Measurements from ENCODE around the gene SEMA6B.

Gene SEMA6B

GRCh38 chr19:4517451-4518057, 41.9 kb downstream of the SEMA6B start:
- Histone ChIP-seq H4K20me1 (ENCODE audit: insufficient read depth, low read length) (no peaks in the 10 kb centered on the region), H3K36me3 (replicated peaks; ENCODE audit: low read depth, low read length) (no peaks in the 10 kb centered on the region), H3K79me2 (ENCODE audit: low read length) (no peaks in the 10 kb centered on the region), H3K4me2 (ENCODE audit: low read length) (no peak overlapping the region; the same call in 1 of the 2 replicates), H2AFZ (ENCODE audit: low read depth, low read length) (no peak overlapping the region), H3K9ac (ENCODE audit: low read length) (no peak overlapping the region), H3K27me3 (ENCODE audit: low read depth, low read length) (peaks cover 12% of the 10 kb centered on the region), H3K4me3 (ENCODE audit: low read length) (no peak overlapping the region), H3K27ac (ENCODE audit: low read length) (no peak overlapping the region), H3K9me3 (ENCODE audit: insufficient read depth, low read length) (no peaks in the 10 kb centered on the region), H3K4me1 (ENCODE audit: low read length) (peaks cover 19% of the 10 kb centered on the region)
- TF ChIP-seq EZH2phosphoT487 (IDR thresholded peaks at IDR 0.05; ENCODE audit: low read depth): no peak
- no peak for TF ChIP-seq CTCF (IDR thresholded peaks at IDR 0.05; ENCODE audit: low read depth, low read length)

DNA sequence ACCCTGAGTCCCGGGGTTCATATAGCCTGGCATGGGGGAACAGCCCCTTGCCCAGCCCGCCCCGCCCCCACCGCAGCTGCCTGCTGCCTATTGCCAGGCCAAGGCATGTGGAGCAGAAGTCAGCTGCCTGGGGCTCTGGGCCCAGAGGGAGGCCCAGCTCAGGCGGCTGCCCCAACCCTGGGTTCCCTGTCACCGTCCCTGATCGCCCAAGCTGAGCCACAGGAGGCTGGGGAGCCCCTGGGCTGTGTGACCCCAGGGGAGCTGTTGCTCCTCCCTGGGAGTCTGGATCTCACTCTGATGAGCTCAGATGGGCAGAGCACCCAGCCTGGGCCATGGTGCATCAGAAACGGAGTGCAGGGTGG, 42.6 kb downstream of the SEMA6B start:
- no peak for TF ChIP-seq CTCF (IDR thresholded peaks at IDR 0.05; ENCODE audit: low read depth, low read length)
- TF ChIP-seq EZH2phosphoT487 (IDR thresholded peaks at IDR 0.05; ENCODE audit: low read depth): no peak
- H3K4me3 ChIP-seq (ENCODE audit: low read length): no peak overlapping the region
- peak overlapping the region; percentile 10; the same call in 1 of the 2 replicates for H3K9ac ChIP-seq (ENCODE audit: low read length)
- no peaks in the 10 kb centered on the region for H4K20me1 ChIP-seq (ENCODE audit: insufficient read depth, low read length)
- no peak overlapping the region for H3K27ac ChIP-seq (ENCODE audit: low read length)
- peak overlapping the region; percentile 22; the same call in 1 of the 2 replicates for H2AFZ ChIP-seq (ENCODE audit: low read depth, low read length)
- peaks cover 10% of the 10 kb centered on the region for H3K27me3 ChIP-seq (ENCODE audit: low read depth, low read length)
- H3K4me1 ChIP-seq (ENCODE audit: low read length): peaks cover 19% of the 10 kb centered on the region
- H3K36me3 ChIP-seq (replicated peaks; ENCODE audit: low read depth, low read length): no peaks in the 10 kb centered on the region
- H3K9me3 ChIP-seq (ENCODE audit: insufficient read depth, low read length): no peaks in the 10 kb centered on the region
- H3K79me2 ChIP-seq (ENCODE audit: low read length): no peaks in the 10 kb centered on the region
- H3K4me2 ChIP-seq (ENCODE audit: low read length): peak overlapping the region; percentile 56

GRCh38 chr19:4516199-4516938, 43.1 kb downstream of the SEMA6B start:
- Histone ChIP-seq H2AFZ (ENCODE audit: low read depth, low read length) (peak overlapping the region; percentile 22; the same call in 1 of the 2 replicates), H3K4me1 (ENCODE audit: low read length) (peaks cover 19% of the 10 kb centered on the region)
- TF ChIP-seq CTCF (IDR thresholded peaks at IDR 0.05; ENCODE audit: low read depth, low read length) (no peak), EZH2phosphoT487 (IDR thresholded peaks at IDR 0.05; ENCODE audit: low read depth) (no peak)

GRCh38 chr19:4515732-4516131, 43.8 kb downstream of the SEMA6B start:
- no peaks in the 10 kb centered on the region for H3K27me3 ChIP-seq (ENCODE audit: low read depth, low read length)
- no peaks in the 10 kb centered on the region for H3K36me3 ChIP-seq (replicated peaks; ENCODE audit: low read depth, low read length)
- H3K4me1 ChIP-seq (ENCODE audit: low read length): peaks cover 19% of the 10 kb centered on the region

More at GRCh38 chr19:4516199-4516938, 43.1 kb downstream of the SEMA6B start:
- no peaks in the 10 kb centered on the region for H4K20me1 ChIP-seq (ENCODE audit: insufficient read depth, low read length)
- H3K4me3 ChIP-seq (ENCODE audit: low read length): peak overlapping the region; percentile 25; the same call in 1 of the 2 replicates
- H3K36me3 ChIP-seq (replicated peaks; ENCODE audit: low read depth, low read length): no peaks in the 10 kb centered on the region
- H3K79me2 ChIP-seq (ENCODE audit: low read length): no peaks in the 10 kb centered on the region
- H3K27ac ChIP-seq (ENCODE audit: low read length): 0 out of 2 replicates have a peak overlapping the region, but pooled peaks have one; percentile 3
- peak overlapping the region; percentile 10; the same call in 1 of the 2 replicates for H3K9ac ChIP-seq (ENCODE audit: low read length)
- H3K4me2 ChIP-seq (ENCODE audit: low read length): peak overlapping the region; percentile 56
- peaks cover 4% of the 10 kb centered on the region for H3K27me3 ChIP-seq (ENCODE audit: low read depth, low read length)
- H3K9me3 ChIP-seq (ENCODE audit: insufficient read depth, low read length): no peaks in the 10 kb centered on the region

More at GRCh38 chr19:4515732-4516131, 43.8 kb downstream of the SEMA6B start:
- H3K4me2 ChIP-seq (ENCODE audit: low read length): peak overlapping the region; percentile 56
- H3K9me3 ChIP-seq (ENCODE audit: insufficient read depth, low read length): no peaks in the 10 kb centered on the region
- no peak overlapping the region for H3K4me3 ChIP-seq (ENCODE audit: low read length)
- H4K20me1 ChIP-seq (ENCODE audit: insufficient read depth, low read length): no peaks in the 10 kb centered on the region
- no peaks in the 10 kb centered on the region for H3K79me2 ChIP-seq (ENCODE audit: low read length)
- no peak overlapping the region for H2AFZ ChIP-seq (ENCODE audit: low read depth, low read length)
- H3K9ac ChIP-seq (ENCODE audit: low read length): no peak overlapping the region
- no peak overlapping the region for H3K27ac ChIP-seq (ENCODE audit: low read length)
- no peak for TF ChIP-seq CTCF (IDR thresholded peaks at IDR 0.05; ENCODE audit: low read depth, low read length)
- no peak for TF ChIP-seq EZH2phosphoT487 (IDR thresholded peaks at IDR 0.05; ENCODE audit: low read depth)
